Mesenteric fat pad (tissue), 1 donor: ENCODE measurements around the gene LEPR. TPM values are rescaled to one million over a fixed set of nuclear protein-coding genes. Genes with fewer than 3 reads are reported as not detected.
A peak's percentile ranks its signal among the peaks of the same experiment; 100 is the strongest.

Experiments used
- DNase-seq: peaks from one replicate; pipeline ENCODE4 v3.0.0-alpha.2; 2020; ENCODE audit warnings: low spot score
- total RNA-seq: library from RNA; stranded (reverse); fragmentation: NEBNext Ultra II Directional; extraction: Animal tissue kit (Norgen Biotek cat#: 25700); gene quantifications from one replicate; pipeline ENCODE4 v1.2.1, GENCODE V29; 2021
- donor health status: DM: yes; HTN: yes; CAD: no.

LEPR gene
- total RNA-seq, 1 donor from 2014 or later: 49.5 TPM

DNA sequence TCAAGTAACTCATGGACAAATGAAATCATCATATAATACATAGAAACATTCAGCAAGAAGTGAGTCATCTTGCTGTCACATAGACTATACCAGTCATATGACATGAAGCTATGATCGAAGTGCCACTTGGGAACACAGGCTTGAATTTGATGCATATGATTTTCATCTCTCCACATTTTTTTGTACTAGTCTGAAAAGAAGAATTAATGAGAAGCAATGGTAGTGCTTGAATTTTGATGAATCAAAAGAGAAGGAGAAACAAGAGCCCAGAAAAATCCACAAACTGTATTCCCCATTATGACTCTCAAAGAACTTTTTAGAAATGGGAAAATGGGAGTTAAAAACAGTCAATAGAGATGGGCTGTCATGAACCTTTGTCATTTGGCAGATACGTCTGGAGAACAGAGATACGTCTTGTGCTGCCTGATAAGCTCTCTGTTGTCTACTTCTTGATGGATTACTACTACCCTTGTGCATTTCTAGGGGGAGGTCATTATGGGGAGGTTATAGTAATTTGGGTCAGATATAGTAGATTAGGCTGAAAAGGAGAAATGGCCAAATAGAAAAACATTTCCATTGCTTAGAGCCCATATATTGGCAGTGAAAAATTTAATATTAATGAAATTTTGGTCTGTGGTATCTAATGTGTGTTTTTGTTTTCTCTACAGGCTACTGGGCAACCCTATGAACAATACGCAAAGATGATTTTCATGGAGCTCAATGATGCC lies 8.0 kb upstream of the LEPR start:
- DNase-seq: no peak

DNA sequence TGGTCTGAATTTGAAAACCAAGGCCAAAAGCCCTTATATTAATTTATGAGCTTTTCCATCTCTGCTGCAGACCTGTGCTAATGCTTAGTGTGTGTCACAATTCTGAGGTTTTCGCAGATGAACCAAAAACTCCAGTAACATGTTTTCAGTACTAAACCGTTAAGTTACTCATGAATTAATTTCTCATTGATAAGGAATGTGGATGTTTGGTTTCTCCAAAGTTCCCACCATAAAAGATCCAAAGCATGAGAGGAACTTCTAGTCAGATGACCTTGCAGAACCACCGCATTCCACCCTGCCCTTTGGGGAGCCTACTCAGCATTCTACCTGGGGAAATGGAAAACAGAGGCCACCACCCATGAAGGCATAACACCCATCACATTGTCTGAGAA lies 7.5 kb upstream of the LEPR start:
- no peak for DNase-seq

DNA sequence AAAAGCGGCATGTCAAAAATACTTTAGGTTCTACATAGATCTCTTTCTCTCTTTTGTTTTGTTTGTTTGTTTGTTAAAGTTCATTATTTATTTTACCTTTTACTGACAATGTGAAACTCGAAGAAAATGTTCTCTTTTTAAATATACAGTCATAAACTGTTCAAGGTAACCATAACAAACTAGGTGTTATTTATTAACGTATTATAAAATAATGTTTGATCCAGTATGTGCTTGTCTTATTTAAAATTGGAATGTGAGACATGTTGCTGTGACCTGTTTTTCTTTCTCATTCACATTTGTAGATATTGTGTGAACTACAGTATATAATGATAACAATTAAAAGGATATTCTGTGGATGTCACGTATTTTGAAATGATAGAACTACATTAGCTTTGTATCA lies 5.9 kb upstream of the LEPR start:
- no peak for DNase-seq

DNA sequence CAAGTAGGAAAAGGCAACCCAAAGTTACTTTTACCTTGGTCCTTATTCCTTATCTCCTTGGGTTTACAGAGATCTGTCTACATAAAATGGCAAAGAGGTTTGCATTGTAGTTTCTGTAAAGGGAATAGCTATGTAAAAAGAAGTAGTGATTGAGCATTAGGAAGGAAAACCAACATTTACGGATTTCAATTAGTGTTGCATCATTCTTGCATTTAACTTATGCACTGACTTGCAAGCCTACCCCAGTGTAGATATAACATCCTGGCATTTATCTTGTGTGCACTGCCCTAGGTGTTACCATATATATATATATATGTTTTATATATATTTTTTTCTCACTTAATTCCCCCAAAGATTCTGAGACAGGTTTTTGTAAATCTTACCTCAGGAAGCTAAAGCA lies 3.7 kb upstream of the LEPR start:
- DNase-seq: no peak

DNA sequence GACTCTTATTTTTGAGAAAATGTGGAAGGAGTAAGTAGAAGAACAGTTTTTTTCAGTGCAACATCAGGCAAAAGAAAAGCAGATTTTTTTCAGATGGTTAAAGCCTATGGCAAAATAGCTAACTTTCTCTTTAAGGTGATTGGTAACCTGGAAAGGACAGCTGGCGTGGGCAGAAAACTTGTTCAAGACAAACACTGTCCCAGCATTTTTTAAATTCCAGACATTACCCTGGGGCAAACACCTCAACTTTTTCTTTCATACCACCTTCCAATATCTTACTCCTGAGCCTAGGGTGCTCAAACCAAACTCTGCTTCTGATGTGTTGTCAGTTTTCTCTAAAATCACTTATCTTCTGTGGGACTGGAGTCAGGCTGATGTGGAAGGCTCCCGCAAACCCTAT lies 2.7 kb upstream of the LEPR start:
- no peak for DNase-seq

DNA sequence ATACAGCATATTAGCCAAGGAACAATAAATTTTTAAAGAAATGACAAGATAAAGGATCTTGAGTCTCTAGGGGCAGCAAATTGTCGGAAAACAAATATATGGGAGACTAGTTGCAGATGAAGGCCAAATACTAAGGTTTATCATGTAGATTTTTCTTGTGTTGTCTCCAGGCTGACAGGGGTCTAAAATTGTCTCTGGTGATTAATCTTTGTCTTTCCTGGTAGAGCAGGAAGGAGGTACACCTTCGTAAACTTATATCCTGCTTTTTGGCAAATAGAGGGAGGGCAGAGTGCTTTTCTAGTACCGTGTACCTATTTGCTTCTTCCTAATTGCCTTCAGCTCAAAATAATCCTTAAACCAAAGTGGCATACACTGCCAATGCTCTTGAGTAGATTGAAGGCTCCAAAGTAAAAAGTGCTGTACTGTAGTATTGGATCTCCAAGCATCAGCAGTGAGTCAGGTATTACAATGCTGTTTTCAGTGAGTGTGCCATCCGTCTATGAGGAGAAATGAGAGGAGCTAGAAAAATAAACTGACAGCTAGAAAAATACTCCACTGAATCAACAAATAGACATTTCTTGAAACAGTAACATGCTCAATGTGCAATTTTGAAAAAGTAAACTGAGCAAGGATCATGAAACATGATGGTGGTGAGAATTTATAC lies 1.8 kb upstream of the LEPR start:
- no peak for DNase-seq

DNA sequence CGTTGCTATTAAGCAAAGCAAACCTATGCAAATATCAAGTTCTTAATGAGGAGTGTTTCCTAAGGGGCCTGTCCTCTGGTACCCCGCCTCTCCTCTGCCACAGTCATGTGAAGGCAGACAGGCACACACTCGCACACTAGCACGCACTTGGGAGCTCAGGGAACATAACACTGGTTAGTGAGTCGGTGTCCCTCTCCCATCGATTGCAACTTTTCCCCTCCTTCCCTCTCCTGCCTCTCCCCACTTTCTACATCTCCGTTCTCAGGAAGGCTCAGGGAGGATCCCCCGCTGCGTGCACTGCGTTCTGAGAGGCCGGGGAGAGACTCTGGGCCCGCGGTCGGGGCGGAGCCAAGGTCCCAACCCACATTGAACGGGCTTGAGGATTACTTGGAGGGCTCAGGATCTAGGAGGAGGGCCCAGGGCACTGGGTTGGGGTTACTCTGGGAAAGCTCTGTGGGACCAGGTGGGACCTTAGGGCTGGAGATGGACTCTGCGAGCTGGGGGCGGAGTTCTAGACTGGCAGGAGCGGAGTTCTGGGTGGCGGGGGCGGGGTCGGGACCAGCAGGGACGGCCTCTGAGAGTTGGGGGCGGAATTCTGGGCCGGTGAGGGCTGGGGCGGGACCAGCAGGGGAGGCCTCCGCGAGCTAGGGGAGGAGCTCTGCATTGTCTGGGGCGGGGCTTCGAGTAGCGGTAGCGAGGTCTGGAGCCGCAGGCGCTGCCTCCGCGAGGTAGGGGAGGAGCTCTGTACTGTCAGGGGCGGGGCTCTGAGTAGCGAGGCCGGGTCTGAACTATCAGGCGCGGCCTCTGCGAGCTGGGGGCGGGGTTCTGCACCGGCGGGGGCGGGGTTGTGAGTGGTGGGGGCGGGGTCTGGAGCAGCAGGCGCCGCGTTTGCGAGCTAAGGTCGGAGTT lies 533 bp upstream of the LEPR start:
- DNase-seq: peak; percentile 99

DNA sequence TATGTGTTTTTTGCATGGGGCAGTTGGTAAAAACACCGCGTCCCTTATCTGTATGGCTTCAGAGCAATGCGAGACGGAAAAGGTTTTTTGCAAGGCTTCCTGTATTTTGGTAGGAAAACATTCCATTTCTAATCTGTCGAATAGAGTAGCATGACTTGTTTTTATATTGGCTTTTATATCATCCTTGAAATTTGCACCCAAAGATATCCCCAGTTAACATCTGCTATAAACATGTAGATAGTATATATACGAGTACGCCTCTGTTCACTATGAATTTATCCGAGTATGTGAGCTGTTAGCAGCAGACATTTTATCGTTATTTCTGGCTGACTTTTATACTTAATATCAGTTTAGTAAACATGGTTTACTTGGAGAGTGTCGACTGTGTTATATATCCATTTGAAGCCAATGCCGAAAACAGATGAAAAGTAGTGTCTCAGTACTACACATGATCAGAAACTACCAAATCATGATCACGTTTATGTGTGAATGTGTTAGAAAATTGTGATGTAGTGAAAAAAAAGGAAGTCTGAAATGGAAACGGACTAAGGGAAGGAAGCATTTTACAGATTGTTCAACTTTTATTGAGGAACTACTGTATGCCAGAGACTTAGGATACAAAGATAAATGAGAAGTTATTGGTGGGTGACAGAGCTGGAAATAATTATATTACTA lies 1.0 kb downstream of the LEPR start:
- no peak for DNase-seq

DNA sequence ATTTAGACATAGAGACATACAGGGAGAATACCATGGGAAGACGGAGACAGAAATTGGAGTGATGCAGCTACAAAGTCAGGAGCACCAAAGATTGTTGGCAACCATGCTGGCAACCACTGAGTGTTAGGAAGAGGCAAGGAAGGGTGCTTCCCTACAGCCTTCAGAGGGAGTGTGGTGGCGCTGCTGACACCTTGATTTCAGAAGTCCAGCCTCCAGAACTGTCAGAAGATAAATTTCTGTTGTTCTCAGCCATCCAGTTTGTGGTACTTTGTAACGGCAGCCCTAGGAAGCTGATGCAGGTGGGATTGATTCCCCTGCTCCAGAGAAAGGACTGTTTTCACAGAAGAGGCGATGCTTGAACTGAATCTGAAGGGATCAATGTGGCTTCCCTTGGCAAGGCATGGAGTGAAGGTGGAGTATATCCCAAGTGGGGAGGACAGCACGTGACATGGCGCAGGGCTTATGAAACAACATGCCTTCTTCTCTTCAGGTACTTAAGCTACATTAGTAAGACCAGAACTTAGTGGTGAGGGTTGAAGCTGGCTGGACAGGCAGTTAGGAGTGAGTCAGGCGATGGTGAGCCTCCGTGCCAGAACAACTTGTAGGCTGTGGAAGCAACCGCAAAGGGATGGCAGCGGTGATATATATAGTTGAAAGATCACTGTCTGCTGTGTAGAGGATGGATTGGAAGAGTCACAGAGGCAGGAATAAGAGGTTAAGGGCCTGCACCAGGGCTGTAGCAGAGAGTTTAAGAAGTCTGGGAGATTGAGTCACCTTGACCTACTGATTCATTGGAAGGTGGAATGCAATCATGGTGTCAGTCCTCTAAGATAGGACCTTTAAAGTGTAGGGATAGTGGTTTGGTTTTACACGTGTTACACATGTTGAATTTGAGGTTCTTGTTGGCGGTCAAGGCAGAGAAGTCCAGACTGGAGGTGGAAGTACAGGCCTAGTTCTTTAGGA lies 2.1 kb downstream of the LEPR start:
- DNase-seq: no peak

DNA sequence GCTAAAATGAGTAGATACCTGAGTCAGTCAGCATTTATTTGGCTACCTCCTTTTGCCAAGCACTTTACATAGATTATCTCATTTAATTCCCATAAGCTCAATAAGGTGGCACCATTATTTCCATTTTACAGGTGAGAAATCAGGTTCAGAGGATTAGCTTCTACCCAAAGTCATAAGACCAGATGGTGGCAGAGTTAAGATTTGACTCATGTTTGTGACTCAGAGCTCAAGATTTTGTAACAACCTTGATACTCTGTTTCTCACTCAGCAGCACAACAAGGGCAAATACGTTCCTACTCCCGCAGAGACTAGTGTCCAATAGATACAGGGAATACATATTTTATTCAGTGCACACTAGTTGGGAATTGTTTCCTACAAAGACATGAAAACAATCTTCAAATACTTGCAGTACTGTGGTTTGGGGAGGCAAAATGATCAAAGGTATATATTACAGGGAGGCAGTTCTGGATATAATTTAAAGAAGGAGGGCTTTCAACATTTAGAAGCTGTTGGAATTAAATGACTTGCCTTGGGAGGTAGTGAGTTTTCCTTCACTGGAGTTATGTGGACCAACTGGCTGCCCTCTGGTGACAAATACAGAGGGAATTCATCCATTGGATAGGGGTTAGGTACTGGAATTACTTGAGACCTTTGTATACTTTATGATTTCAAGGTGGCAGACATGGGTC lies 3.6 kb downstream of the LEPR start:
- no peak for DNase-seq

DNA sequence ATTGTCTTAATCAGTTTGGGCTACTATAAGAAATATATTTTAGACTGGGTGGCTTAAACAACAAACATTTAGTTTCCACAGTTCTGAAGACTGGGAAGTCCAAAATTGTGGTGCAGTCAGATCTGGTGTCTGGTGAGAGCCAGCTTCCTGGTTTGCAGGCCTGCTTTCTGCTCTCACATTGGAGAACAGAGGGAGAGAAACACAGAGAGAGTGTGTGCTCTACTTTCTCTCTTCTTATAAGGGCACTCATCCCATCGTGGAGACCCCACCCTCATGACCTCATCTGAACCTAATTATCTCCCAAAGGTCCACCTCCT lies 4.1 kb downstream of the LEPR start:
- no peak for DNase-seq

DNA sequence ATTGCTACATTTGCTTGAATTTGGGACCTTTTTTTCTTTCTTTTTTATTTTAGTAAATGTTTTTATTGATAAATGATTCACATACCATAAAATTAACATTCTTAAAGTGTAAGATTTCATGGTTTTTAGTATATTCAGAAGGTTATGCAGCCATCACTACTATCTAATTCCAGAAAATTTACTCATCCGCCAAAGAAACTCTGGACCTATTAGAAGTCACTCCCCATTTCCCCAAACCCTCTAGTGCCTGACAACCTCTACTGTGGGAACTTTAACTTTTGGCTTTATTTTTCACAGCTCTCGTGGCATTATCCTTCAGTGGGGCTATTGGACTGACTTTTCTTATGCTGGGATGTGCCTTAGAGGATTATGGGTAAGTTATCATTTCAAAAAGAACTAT lies 4.5 kb downstream of the LEPR start:
- no peak for DNase-seq

DNA sequence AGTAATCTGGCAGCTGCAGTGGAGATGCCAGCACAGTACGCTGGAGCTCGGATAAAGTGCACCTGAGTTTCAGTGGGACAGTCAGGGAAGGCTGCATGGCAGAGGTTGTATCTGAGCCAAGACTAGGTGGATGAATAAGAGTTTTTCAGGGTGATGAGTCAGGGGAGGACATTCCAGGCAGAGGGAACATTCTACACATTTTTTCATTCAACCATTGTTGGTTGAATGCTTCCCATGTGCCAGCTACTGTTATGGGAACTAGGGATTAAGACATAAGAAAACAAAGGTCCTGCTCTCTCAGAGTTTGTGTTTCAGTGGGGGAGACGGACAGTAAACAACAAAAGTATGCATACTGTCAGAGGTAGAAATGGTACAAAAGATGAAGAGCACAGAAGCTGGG lies 5.2 kb downstream of the LEPR start:
- no peak for DNase-seq

DNA sequence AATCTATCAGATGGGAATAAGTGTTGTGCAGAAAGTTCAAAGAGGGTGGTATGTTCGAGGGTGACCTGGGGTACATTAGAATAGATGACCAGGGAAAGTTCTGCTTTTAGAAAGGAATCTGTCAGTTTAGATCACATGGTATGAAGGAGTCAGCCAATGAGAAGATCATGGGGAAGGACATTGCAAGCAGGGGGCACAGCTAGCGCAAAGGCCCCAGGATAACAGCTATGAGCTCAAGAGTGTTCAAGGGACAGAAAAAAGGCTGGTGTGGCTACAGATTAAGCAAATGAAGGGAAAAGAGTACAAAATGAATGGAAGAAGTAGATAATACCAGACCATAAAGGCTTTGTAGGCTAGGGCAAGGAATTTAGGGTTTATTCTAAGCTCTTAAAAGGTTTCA lies 8.6 kb downstream of the LEPR start:
- DNase-seq: no peak

DNA sequence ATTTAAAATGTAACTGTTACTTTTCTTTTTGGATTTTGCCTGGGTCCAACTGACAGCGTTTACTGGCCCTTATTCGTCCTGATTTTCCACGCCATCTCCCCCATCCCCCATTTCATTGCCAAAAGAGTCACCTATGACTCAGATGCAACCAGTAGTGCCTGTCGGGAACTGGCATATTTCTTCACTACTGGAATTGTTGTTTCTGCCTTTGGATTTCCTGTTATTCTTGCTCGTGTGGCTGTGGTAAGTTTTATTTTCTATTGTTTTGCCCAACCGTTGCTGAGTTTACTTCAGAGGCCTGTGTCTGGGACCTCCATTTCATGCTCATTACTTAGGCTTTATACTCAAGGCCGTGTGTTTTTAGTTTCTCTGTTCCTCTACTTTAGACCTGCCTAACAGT lies 9.3 kb downstream of the LEPR start:
- no peak for DNase-seq

DNA sequence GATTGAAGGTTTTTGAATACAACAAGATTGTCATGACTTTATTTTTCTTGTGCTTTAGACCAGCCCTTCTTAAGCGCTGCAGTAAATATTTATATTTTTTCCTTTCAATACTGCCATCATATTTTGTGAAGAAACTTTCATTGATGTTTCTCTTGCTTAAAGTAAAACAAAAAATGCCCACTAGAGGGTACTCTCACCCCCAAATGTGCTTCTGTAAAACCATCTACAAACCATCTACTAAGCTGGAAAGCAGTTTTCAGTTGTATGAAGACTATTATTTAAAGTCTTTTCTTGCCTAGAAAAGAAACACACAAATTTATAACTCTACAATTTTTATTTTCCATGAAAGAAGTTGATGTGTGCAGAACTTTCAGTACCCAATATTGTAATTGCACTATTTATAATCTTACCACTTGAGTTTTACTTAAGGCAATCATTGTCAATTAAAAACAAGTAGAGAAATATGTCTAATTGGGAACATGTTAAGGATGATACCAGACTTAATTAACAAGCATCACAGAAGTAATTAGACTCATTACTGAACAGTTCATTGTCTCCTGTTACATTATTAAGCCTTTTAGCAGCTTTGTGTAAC lies 10.7 kb downstream of the LEPR start:
- DNase-seq: no peak

DNA sequence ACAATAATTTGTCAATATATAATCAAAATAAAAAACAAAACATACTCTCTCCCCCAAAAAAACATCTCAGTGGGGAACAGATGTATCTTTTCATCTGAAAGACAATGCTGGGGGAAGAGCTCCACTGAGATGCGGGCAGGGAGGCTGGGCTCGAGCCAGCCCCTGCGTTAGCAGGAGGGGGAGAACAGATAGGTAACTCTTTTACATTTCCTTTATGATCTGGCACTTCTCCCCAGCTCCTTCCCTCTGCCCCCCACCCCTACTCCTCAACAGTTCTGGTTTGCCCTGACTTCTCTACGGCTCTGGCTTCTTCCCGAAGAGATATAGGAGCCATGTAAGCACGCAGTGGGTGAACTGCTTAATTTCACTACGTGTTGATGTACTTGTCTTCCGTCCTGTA lies 12.4 kb downstream of the LEPR start:
- no peak for DNase-seq

DNA sequence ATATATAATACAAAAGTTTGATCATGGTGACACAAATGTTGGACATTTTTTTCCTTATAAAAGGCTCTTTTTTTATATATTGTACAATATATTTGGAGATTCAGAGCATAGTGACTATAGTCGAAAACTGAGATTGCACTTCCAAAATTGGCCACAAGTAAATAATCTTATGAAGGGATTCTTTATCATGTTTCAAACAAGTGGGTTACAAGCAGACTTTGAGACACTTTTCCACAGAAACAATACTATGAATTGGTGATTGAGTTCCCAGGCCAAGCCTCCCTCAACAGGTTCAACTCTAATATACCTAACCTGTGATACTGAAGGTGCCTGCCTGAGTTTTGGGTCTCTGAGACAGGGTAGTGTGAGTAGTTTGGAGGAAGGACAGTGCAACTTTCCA lies 13.8 kb downstream of the LEPR start:
- no peak for DNase-seq

DNA sequence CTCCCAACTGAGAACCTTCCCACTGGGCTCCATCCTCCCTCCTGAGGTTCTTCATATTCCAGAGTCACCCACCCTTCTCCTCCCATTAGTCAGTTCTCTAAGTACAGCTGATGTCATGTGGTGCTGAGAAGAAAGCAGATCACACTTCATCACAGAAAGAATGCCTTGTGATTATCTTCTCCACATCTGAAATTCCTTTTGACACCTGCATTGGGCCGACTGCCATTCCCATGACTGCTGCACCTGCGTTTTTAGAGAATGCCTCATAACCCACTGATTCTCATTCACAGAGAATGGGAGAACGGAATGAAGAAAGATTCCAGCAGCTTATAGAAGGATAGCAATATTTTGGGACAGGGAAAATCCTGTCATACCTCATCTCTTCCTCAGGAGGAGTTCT lies 14.3 kb downstream of the LEPR start:
- DNase-seq: no peak

DNA sequence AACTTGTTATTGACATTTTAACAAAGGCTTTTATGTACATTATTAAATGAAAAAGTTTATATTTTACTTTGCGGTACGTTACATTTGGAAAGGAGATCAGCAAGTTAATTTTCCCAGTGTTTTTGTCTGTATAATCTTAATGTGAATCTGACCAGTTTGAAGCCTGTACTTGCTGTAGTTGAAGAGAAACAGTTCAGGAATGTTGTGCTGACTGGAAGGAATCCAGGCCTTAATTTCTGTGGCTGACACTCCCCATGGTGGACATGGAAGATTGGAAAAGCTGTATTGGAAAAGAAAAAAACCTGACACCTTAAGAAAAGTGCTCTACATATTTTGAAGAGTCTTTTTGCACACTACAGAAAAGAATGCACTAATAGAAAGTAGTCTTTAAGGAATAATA lies 15.5 kb downstream of the LEPR start:
- no peak for DNase-seq
